ENCODE measurements around the gene TMEM59. TPM values are rescaled to one million over a fixed set of nuclear protein-coding genes. Genes with fewer than 3 reads are reported as not detected.

TMEM59 gene
- polyA plus RNA-seq, 3 donors: 169 to 925 (median 831) TPM

DNA sequence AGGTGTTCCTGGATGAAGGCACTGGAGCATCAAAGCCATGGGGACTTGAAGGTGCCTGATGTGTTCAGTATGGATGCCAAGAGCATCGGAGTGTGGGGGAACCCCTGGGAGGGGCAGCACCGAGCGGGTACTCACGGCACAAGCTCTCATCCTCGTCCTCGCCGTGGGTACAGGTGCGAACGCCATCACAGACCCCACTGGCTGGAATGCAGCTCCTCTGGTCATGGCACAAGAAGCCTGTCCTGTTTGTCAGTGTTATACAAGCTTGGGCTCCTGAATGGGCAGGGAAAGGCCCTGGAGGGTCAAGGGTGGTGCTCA lies 41.0 kb downstream of the TMEM59 start:
- no peak for DNase-seq
- H3K9me3 Mint-ChIP-seq: peaks cover 0 to 2% (median 0%) of the 10 kb centered on the region in 7 donors
- H3K27ac Mint-ChIP-seq: no peak overlapping the region
- no peaks in the 10 kb centered on the region for H4K20me1 ChIP-seq (ENCODE audit: insufficient read depth, low read length)
- no peaks in the 10 kb centered on the region for H3K4me1 Mint-ChIP-seq
- intact Hi-C loops (cut with micrococcal nuclease): no loop called here
- H3K9ac ChIP-seq (ENCODE audit: insufficient read depth, low read length, poor library complexity, severe bottlenecking): no peak overlapping the region
- TF ChIP-seq, protein P1, sequence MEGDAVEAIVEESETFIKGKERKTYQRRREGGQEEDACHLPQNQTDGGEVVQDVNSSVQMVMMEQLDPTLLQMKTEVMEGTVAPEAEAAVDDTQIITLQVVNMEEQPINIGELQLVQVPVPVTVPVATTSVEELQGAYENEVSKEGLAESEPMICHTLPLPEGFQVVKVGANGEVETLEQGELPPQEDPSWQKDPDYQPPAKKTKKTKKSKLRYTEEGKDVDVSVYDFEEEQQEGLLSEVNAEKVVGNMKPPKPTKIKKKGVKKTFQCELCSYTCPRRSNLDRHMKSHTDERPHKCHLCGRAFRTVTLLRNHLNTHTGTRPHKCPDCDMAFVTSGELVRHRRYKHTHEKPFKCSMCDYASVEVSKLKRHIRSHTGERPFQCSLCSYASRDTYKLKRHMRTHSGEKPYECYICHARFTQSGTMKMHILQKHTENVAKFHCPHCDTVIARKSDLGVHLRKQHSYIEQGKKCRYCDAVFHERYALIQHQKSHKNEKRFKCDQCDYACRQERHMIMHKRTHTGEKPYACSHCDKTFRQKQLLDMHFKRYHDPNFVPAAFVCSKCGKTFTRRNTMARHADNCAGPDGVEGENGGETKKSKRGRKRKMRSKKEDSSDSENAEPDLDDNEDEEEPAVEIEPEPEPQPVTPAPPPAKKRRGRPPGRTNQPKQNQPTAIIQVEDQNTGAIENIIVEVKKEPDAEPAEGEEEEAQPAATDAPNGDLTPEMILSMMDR (IDR thresholded peaks at IDR 0.05): no peak
- no peak overlapping the region for H3K4me3 Mint-ChIP-seq
- H3K4me2 ChIP-seq (replicated peaks; ENCODE audit: extremely low read depth, low read length, poor library complexity, severe bottlenecking): no peak overlapping the region
- H3K27me3 Mint-ChIP-seq (ENCODE audit: low read depth in 3 of 3): peaks cover 3 to 11% (median 4%) of the 10 kb centered on the region in 3 donors
- H3K36me3 Mint-ChIP-seq: no peaks in the 10 kb centered on the region
- no peaks in the 10 kb centered on the region for H3K27me3 ChIP-seq (ENCODE audit: control insufficient read depth in 2 of 2, insufficient read depth in 2 of 2, low read length in 2 of 2)
- H3K27ac ChIP-seq (ENCODE audit: low read depth in 1 of 2, low read length in 2 of 2): no peak overlapping the region
- H3K4me3 ChIP-seq (replicated peaks in 1 of 3; ENCODE audit: low read depth in 2 of 3, low read length in 3 of 3): no peak overlapping the region
- no peaks in the 10 kb centered on the region for H3K4me1 ChIP-seq (ENCODE audit: control insufficient read depth in 1 of 2, insufficient read depth in 2 of 2, low read length in 2 of 2)
- H3K9me3 ChIP-seq (replicated peaks in 1 of 2; ENCODE audit: control insufficient read depth in 1 of 2, insufficient read depth in 1 of 2, low read length in 2 of 2): no peaks in the 10 kb centered on the region
- H3K36me3 ChIP-seq (replicated peaks in 1 of 2; ENCODE audit: control insufficient read depth in 1 of 2, insufficient read depth in 2 of 2, low read length in 2 of 2): no peaks in the 10 kb centered on the region
- no peaks in the 10 kb centered on the region for H3K79me2 ChIP-seq (ENCODE audit: insufficient read depth, low read length)
- WGBS (ENCODE audit: insufficient coverage): 94% methylated on average over 6 of the region's 9 CpGs
- H2AFZ ChIP-seq (ENCODE audit: insufficient read depth, low read depth, low read length, poor library complexity, severe bottlenecking): no peak overlapping the region

DNA sequence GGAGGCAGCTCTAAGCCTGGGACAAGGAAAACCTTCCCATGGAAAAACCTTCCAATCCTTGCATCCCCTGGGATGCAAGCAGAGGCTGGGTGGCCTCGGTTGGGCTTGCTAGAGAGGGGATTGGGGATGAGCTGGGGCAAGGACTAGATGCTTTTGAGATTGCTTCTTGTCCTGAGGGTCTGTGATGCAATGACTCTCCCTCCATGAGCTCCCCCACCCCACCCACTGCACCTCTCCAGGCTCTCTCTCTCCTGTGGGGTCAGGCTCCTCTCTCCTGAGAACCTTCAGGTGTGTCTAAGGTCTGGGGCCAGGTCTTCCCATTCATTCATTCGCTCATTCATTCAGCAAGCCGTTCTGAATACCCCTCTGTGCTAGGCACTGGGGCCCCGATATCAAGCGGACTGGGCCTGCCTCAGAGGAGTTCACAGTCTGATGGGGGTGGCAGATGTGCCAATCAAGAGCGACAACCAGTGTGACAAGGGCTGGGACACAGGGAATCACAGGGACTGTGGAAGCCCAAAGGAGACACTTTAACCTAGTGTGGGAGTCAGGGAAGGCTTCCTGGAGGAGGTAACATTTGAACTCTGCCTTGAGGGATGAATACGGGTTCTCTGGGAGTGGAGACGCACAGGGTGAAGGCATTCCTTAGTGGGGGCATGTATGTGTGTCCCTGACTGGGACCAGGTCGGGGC lies 41.5 kb downstream of the TMEM59 start:
- no peak for DNase-seq
- Mint-ChIP-seq H3K9me3 (peaks cover 0 to 2% (median 0%) of the 10 kb centered on the region in 7 donors), H3K27ac (no peak overlapping the region), H3K36me3 (no peaks in the 10 kb centered on the region), H3K4me3 (no peak overlapping the region), H3K4me1 (no peaks in the 10 kb centered on the region), H3K27me3 (ENCODE audit: low read depth in 3 of 3) (peaks cover 3 to 13% (median 4%) of the 10 kb centered on the region in 3 donors)
- Histone ChIP-seq H3K27ac (ENCODE audit: low read depth in 1 of 2, low read length in 2 of 2) (no peak overlapping the region), H3K27me3 (ENCODE audit: control insufficient read depth in 2 of 2, insufficient read depth in 2 of 2, low read length in 2 of 2) (no peaks in the 10 kb centered on the region), H2AFZ (ENCODE audit: insufficient read depth, low read depth, low read length, poor library complexity, severe bottlenecking) (no peak overlapping the region), H4K20me1 (ENCODE audit: insufficient read depth, low read length) (no peaks in the 10 kb centered on the region), H3K79me2 (ENCODE audit: insufficient read depth, low read length) (no peaks in the 10 kb centered on the region), H3K4me1 (ENCODE audit: control insufficient read depth in 1 of 2, insufficient read depth in 2 of 2, low read length in 2 of 2) (no peaks in the 10 kb centered on the region), H3K4me3 (replicated peaks in 1 of 3; ENCODE audit: low read depth in 2 of 3, low read length in 3 of 3) (no peak overlapping the region), H3K36me3 (replicated peaks in 1 of 2; ENCODE audit: control insufficient read depth in 1 of 2, insufficient read depth in 2 of 2, low read length in 2 of 2) (no peaks in the 10 kb centered on the region), H3K9ac (ENCODE audit: insufficient read depth, low read length, poor library complexity, severe bottlenecking) (no peak overlapping the region), H3K4me2 (replicated peaks; ENCODE audit: extremely low read depth, low read length, poor library complexity, severe bottlenecking) (no peak overlapping the region), H3K9me3 (replicated peaks in 1 of 2; ENCODE audit: control insufficient read depth in 1 of 2, insufficient read depth in 1 of 2, low read length in 2 of 2) (no peaks in the 10 kb centered on the region)
- WGBS (ENCODE audit: insufficient coverage): 92% methylated on average over 8 of the region's 9 CpGs
- TF ChIP-seq, protein P1 (IDR thresholded peaks at IDR 0.05): no peak
- intact Hi-C loops (cut with micrococcal nuclease): no loop called here

All from CD14-positive monocyte (primary cell).